Transverse colon (tissue), 4 donors: ENCODE results near the gene PDLIM7. TPM values are rescaled to one million over a fixed set of nuclear protein-coding genes. Genes with fewer than 3 reads are reported as not detected.
A peak's percentile ranks its signal among the peaks of the same experiment; 100 is the strongest.

ENCODE experiments used
- DNase-seq: peaks from one replicate; pipeline ENCODE4 v3.0.0-alpha.2; 2019
- H3K27ac ChIP-seq, 4 donors: fragments of 200-600 bp; sonication (generic); 2 replicates each; pipeline ENCODE4 v1.5.1; 2016 to 2018; ENCODE audit warnings: inconsistent platforms in 4 of 4
- H3K27me3 ChIP-seq: fragments of 200-600 bp; sonication (generic); 2 replicates; pipeline ENCODE4 v1.5.1; 2017; ENCODE audit warnings: inconsistent platforms
- H3K36me3 ChIP-seq, 4 donors: fragments of 200-600 bp; sonication (generic); 2 replicates each; pipeline ENCODE4 v1.5.1; 2017 to 2019; ENCODE audit warnings: inconsistent platforms in 4 of 4
- H3K4me1 ChIP-seq, 4 donors: fragments of 200-600 bp; sonication (generic); 2 replicates each; pipeline ENCODE4 v1.5.1; 2017 to 2020; ENCODE audit warnings: inconsistent platforms in 4 of 4
- H3K4me3 ChIP-seq, 4 donors: fragments of 200-600 bp; sonication (generic); 1 replicate in 1 of 4; 2 replicates in 3 of 4; pipeline versions ENCODE4 v1.5.1 to v1.6.1; 2017 to 2019; ENCODE audit warnings: inconsistent platforms in 4 of 4
- H3K9me3 ChIP-seq, 2 donors: fragments of 200-600 bp; sonication (generic); 2 replicates each; pipeline ENCODE4 v1.5.1; 2017 to 2019; ENCODE audit warnings: inconsistent platforms in 2 of 2
- EP300 ChIP-seq: sonication (generic); formaldehyde crosslinking; IDR thresholded peaks from one replicate; pipeline ENCODE4 v1.6.1; 2017; ENCODE audit warnings: antibody characterized with exemption, low read depth
- POLR2A ChIP-seq: fragments of 450-650 bp; IDR thresholded peaks from one replicate; pipeline ENCODE4 v1.6.1; 2016; ENCODE audit warnings: antibody characterized with exemption, mild to moderate bottlenecking, moderate library complexity
- POLR2AphosphoS5 ChIP-seq, 3 donors: sonication (generic); formaldehyde crosslinking; IDR thresholded peaks; one replicate each; pipeline ENCODE4 v1.6.1; 2016; ENCODE audit warnings: antibody characterized with exemption in 3 of 3
- WGBS, 2 donors: methylation state at CpG; one replicate each; pipeline ENCODE4 v1.1.5; 2018; ENCODE audit warnings: low coverage in 1 of 2; 5-methylcytosine and 5-hydroxymethylcytosine counted together
- in situ Hi-C, 4 donors: fragments of 200-750 bp; cut with MboI; loops; one replicate each; pipeline versions ENCODE4 v1.15.0 to v1.15.1; 2017; ENCODE audit warnings: low sequenced_read_pairs in 3 of 4, low pct_ligation_motif_present in 1 of 4, low pct_unique_long_range_greater_than_20kb in 1 of 4
- intact Hi-C: fragments of 100-400 bp; cut with DNase I; formaldehyde crosslinking; loops from one replicate; pipeline ENCODE4 v1.15.1; 2023; ENCODE audit warnings: low total_unique reads
- total RNA-seq, 4 donors: library from RNA; depleted of rRNA; stranded (reverse); fragments of >200 nt; gene quantifications; one replicate each; pipeline ENCODE4 v1.1.0, GENCODE V29; 2016
- TF ChIP-seq, protein P1 (sequence below), 5 experiments: fragments of 200-600 bp in 3 of 5; fragments of 450-650 bp in 2 of 5; sonication (generic) in 3 of 5; IDR thresholded peaks; 1 replicate in 2 of 5; 2 replicates in 3 of 5; pipeline ENCODE4 v1.5.1; 2016 to 2017; ENCODE audit warnings: antibody characterized with exemption in 5 of 5, inconsistent platforms in 3 of 5, mild to moderate bottlenecking in 2 of 5, moderate library complexity in 1 of 5

The PDLIM7 gene
- total RNA-seq, 4 donors from 2014 or later: 52.6 to 256 (median 78.6) TPM

DNA sequence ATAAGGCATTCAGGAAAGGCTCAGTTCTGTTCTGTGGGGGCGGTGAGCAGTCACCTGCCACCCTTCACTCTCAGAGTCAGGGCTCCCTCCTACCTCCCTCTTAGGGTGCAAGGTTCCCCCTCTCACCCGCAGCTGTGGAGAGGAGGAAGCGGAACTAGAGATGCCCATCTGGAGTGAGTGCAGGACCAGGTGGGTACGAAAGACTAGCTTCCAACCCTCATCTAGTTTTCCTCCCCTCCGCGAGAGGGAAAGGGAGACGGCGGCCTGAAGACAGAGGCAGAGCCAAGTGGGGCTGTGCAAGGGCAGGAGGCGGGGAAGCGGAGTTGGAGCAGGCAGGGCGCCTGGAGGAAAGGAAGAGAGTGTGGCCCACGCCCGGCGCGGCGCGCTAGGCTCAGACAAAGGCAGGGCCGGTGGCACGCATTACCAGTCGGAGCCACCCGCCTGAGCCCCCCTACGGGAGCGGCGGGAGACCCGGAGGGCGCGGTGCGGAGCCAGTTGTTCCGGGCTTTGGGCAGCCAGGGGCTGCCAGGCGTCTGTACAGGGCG, 43.5 kb downstream of the PDLIM7 start:
- Histone ChIP-seq H3K4me1 (peaks cover 10 to 27% (median 24%) of the 10 kb centered on the region in 4 donors), H3K27me3 (peaks cover 7% of the 10 kb centered on the region), H3K36me3 (no peaks in the 10 kb centered on the region), H3K9me3 (no peaks in the 10 kb centered on the region), H3K27ac (peak overlapping the region; percentile 54 to 92 (median 80)), H3K4me3 (peak overlapping the region; percentile 21 to 67 (median 56))
- WGBS, 2 donors: 7% methylated on average over 31 of the region's 31 CpGs; no CpG with 5 or more reads in 1 of the 2 donors
- in situ Hi-C loops (loop anchor here in 1 of 4 donors (25.0 kb wide), 1 partner anchor 142 kb away; the partner anchor contains the start of genes MXD3, PRELID1 and RAB24), intact Hi-C loops (loop anchor here (2.0 to 10.0 kb wide), 3 partner anchors 51 to 139 kb away; partner anchors contain the start of gene MXD3)
- TF ChIP-seq, protein P1, sequence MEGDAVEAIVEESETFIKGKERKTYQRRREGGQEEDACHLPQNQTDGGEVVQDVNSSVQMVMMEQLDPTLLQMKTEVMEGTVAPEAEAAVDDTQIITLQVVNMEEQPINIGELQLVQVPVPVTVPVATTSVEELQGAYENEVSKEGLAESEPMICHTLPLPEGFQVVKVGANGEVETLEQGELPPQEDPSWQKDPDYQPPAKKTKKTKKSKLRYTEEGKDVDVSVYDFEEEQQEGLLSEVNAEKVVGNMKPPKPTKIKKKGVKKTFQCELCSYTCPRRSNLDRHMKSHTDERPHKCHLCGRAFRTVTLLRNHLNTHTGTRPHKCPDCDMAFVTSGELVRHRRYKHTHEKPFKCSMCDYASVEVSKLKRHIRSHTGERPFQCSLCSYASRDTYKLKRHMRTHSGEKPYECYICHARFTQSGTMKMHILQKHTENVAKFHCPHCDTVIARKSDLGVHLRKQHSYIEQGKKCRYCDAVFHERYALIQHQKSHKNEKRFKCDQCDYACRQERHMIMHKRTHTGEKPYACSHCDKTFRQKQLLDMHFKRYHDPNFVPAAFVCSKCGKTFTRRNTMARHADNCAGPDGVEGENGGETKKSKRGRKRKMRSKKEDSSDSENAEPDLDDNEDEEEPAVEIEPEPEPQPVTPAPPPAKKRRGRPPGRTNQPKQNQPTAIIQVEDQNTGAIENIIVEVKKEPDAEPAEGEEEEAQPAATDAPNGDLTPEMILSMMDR (IDR thresholded peaks at IDR 0.05): no peak
- no peak for TF ChIP-seq POLR2A
- TF ChIP-seq EP300: no peak
- no peak for TF ChIP-seq POLR2AphosphoS5 (IDR thresholded peaks at IDR 0.05)
- DNase-seq: peak; percentile 38

DNA sequence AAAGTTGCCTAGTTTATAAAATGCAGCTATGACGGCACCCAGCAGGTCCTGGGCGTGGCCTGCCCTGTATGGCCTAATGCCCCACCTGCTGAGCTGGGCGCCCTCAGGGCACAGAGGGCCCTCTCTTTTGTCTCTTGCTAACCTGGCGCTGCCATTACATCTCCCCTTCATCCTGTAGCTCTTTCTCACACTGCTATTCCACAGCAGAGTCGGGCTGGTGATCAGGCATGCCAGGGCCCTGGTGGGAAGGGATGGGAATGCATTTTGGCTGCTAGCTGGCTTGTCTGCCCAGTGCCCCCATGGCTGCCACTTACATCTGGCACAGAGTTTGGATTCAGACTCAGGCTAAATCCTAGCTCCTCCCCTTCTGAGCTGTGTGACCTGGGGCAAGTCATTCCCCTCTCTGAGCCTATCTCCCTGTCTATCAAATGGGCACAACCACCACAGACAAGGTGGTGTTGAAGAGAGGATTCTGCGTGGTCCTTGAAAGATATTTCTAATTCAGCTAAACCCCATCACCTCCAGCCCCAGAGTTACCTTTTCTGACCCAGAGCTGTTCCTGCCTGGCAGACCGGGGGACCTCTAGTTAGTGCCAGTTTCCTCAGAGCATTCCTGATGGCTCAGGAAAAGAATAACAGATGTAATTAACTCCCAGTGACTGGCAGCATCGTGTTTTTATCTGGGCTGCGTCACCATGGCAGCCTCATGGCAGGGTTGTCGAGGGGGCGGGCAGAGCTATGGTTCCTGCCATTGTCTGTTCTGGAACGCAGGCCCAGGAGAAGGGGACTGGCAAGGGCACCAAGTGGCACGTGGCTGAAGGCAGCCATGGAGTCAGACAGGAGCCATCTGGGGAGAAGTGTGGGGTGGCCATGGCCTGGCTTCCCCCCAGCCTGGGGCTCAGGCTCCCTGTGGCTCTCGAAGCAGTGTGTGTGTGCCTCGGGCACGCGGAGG, 44.4 kb downstream of the PDLIM7 start:
- Histone ChIP-seq H3K4me3 (no peak overlapping the region), H3K9me3 (no peaks in the 10 kb centered on the region), H3K27ac (no peak overlapping the region), H3K27me3 (peaks cover 17% of the 10 kb centered on the region), H3K4me1 (peaks cover 12 to 30% (median 27%) of the 10 kb centered on the region in 4 donors), H3K36me3 (no peaks in the 10 kb centered on the region)
- in situ Hi-C loops (loop anchor here in 1 of 4 donors (25.0 kb wide), 1 partner anchor 141 kb away; the partner anchor contains the start of genes MXD3, PRELID1 and RAB24), intact Hi-C loops (loop anchor here (5.0 to 10.0 kb wide), 2 partner anchors 66 to 138 kb away; partner anchors contain the start of gene MXD3)
- TF ChIP-seq, protein P1 (IDR thresholded peaks at IDR 0.05): no peak
- TF ChIP-seq POLR2A (no peak), EP300 (no peak), POLR2AphosphoS5 (IDR thresholded peaks at IDR 0.05) (no peak)
- WGBS, 2 donors: 86% methylated on average over 17 of the region's 17 CpGs; no CpG with 5 or more reads in 1 of the 2 donors
- no peak for DNase-seq

DNA sequence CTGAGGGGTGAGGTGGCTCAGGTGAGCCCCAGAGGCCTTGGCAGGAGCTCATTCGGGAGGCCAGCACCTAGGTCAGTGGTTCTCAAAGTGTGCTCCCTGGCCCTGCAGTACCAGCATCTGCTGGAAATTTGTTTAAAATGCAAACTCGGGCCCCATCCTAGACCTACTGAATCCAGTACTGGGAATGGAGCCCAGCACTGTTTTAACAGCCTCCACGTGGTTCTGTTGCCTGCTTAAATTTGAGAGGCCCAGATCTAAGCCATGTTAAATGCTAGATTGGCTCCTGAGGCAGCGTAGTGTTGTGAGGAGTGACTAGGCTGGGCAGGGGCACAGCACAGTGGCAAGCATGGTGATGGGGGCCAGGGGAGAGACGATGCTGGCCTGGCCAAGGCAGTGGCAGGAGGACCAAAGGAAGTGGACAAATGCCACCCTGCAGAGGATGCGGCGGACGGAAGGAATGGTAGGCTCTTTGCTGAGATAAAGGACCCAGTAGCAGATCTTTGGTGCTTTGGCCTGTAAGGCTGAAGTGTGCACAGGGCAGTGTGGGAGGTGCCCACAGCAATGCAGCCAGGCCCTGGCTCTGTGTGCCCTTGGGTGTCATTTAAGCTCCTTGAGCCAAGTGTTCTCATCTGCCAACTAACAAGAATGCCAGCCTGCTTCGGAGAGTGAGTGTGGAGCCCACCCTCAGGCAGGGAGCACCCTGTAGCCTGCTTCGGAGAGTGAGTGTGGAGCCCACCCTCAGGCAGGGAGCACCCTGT, 46.6 kb downstream of the PDLIM7 start:
- in situ Hi-C loops: loop anchor here in 1 of 4 donors (25.0 kb wide), 1 partner anchor 139 kb away; the partner anchor contains the start of genes MXD3, PRELID1 and RAB24
- DNase-seq: no peak
- WGBS, 2 donors: 90 to 100% methylated on average over 2 to 8 of the region's 10 CpGs

More for the DNA sequence above, 46.6 kb downstream of the PDLIM7 start:
- no peak overlapping the region for H3K27ac ChIP-seq
- no peaks in the 10 kb centered on the region for H3K9me3 ChIP-seq
- H3K4me1 ChIP-seq: peaks cover 23 to 38% (median 34%) of the 10 kb centered on the region in 4 donors
- TF ChIP-seq EP300 (no peak), POLR2A (no peak), POLR2AphosphoS5 (IDR thresholded peaks at IDR 0.05) (no peak)
- TF ChIP-seq, protein P1 (IDR thresholded peaks at IDR 0.05): no peak
- H3K36me3 ChIP-seq: no peaks in the 10 kb centered on the region
- intact Hi-C loops: loop anchor here (5.0 to 10.0 kb wide), 2 partner anchors 64 to 136 kb away; partner anchors contain the start of gene MXD3
- peaks cover 23% of the 10 kb centered on the region for H3K27me3 ChIP-seq
- no peak overlapping the region for H3K4me3 ChIP-seq
